HepG2 (cell line): ENCODE data around the gene VKORC1. TPM values are rescaled to one million over a fixed set of nuclear protein-coding genes. Genes with fewer than 3 reads are reported as not detected.

Experiments used
- AFF4 ChIP-seq: sonication (generic); formaldehyde crosslinking; IDR thresholded peaks from 2 replicates; pipeline ENCODE4 v1.4.0; 2020; ENCODE audit warnings: missing genetic modification reagents
- HNF4G ChIP-seq, 2 experiments: sonication (generic) in 1 of 2; formaldehyde crosslinking in 1 of 2; IDR thresholded peaks; 2 replicates each; pipeline versions ENCODE4 v1.4.0 to v1.6.1; 2011 to 2020; ENCODE audit warnings: borderline replicate concordance in 2 of 2, low read depth in 2 of 2, mild to moderate bottlenecking in 2 of 2, low read length in 1 of 2, missing genetic modification reagents in 1 of 2, moderate library complexity in 1 of 2
- HNRNPH1 ChIP-seq: fragments of 200-400 bp; formaldehyde crosslinking; optimal IDR thresholded peaks from 2 replicates; pipeline ENCODE3; 2017; ENCODE audit warnings: mild to moderate bottlenecking, low read depth, low read length
- HOXD1 ChIP-seq: sonication (generic); formaldehyde crosslinking; IDR thresholded peaks from 2 replicates; pipeline ENCODE4 v1.5.0; 2020; ENCODE audit warnings: missing genetic modification reagents
- KAT2B ChIP-seq: fragments of 150-350 bp; IDR thresholded peaks from 2 replicates; pipeline ENCODE4 v1.6.1; 2014; ENCODE audit warnings: low read depth, low read length, borderline replicate concordance
- MEIS1 ChIP-seq: sonication (generic); formaldehyde crosslinking; IDR thresholded peaks from 2 replicates; pipeline ENCODE4 v1.9.0; 2021; ENCODE audit warnings: mild to moderate bottlenecking, missing genetic modification reagents, moderate library complexity, borderline replicate concordance
- PBX2 ChIP-seq: IDR thresholded peaks from 2 replicates; pipeline ENCODE4 v1.6.1; 2016; ENCODE audit warnings: control low read depth
- SALL1 ChIP-seq: sonication (generic); formaldehyde crosslinking; IDR thresholded peaks from 2 replicates; pipeline ENCODE4 v1.8.0; 2022; ENCODE audit warnings: mild to moderate bottlenecking, missing genetic modification reagents
- SIN3B ChIP-seq: fragments of 150-350 bp; IDR thresholded peaks from 2 replicates; pipeline ENCODE4 v1.6.1; 2014; ENCODE audit warnings: low read length
- TBP ChIP-seq: sonication (generic); formaldehyde crosslinking; IDR thresholded peaks from 2 replicates; pipeline ENCODE4 v1.5.0; 2020; ENCODE audit warnings: missing genetic modification reagents
- TEAD2 ChIP-seq: sonication (generic); formaldehyde crosslinking; IDR thresholded peaks from 2 replicates; pipeline ENCODE4 v1.9.0; 2021; ENCODE audit warnings: missing genetic modification reagents
- ZBTB20 ChIP-seq: sonication (generic); formaldehyde crosslinking; IDR thresholded peaks from 2 replicates; pipeline ENCODE4 v1.8.1; 2023; ENCODE audit warnings: missing genetic modification reagents, low read depth, mild to moderate bottlenecking, borderline replicate concordance
- ZFP36L1 ChIP-seq: sonication (generic); formaldehyde crosslinking; IDR thresholded peaks from 2 replicates; pipeline ENCODE4 v1.8.0; 2022; ENCODE audit warnings: mild to moderate bottlenecking, missing genetic modification reagents, moderate library complexity
- ZNF121 ChIP-seq: sonication (generic); formaldehyde crosslinking; IDR thresholded peaks from 2 replicates; pipeline ENCODE4 v1.5.0; 2020; ENCODE audit warnings: mild to moderate bottlenecking, missing genetic modification reagents
- ZNF180 ChIP-seq: sonication (generic); formaldehyde crosslinking; IDR thresholded peaks from 2 replicates; pipeline ENCODE4 v1.4.0; 2020; ENCODE audit warnings: low read depth, missing genetic modification reagents, borderline replicate concordance
- ZNF207 ChIP-seq: fragments of 450-650 bp; IDR thresholded peaks from 2 replicates; pipeline ENCODE4 v1.6.1; 2016; ENCODE audit warnings: antibody characterized with exemption, borderline replicate concordance
- ZNF281 ChIP-seq: sonication (generic); formaldehyde crosslinking; IDR thresholded peaks from 2 replicates; pipeline ENCODE4 v1.4.0; 2020; ENCODE audit warnings: missing genetic modification reagents, borderline replicate concordance
- ZNF512 ChIP-seq: sonication (generic); formaldehyde crosslinking; IDR thresholded peaks from 2 replicates; pipeline ENCODE4 v1.4.0; 2020; ENCODE audit warnings: mild to moderate bottlenecking, missing genetic modification reagents
- ZNF557 ChIP-seq: sonication (generic); formaldehyde crosslinking; IDR thresholded peaks from 2 replicates; pipeline ENCODE4 v1.4.0; 2020; ENCODE audit warnings: missing genetic modification reagents
- ZNF563 ChIP-seq: sonication (generic); formaldehyde crosslinking; IDR thresholded peaks from 2 replicates; pipeline ENCODE4 v1.8.0; 2022; ENCODE audit warnings: mild to moderate bottlenecking, moderate library complexity, missing genetic modification reagents
- ZNF580 ChIP-seq: IDR thresholded peaks from 2 replicates; pipeline ENCODE4 v1.6.1; 2016; ENCODE audit warnings: low read depth, borderline replicate concordance
- ZNF850 ChIP-seq: sonication (generic); formaldehyde crosslinking; conservative IDR thresholded peaks from 2 replicates; pipeline ENCODE4 v1.9.0; 2021; ENCODE audit warnings: mild to moderate bottlenecking, missing genetic modification reagents
- polyA plus RNA-seq, 8 experiments: library from polyadenylated mRNA; depleted of rRNA in 3 of 8; stranded (reverse) in 7 of 8; unstranded in 1 of 8; fragments of >200 nt; fragmentation: Illumina TruSeq in 4 of 8; extraction: Trizol in 4 of 8; gene quantifications; 2 replicates each; pipeline versions ENCODE4 v1.2.1 to v1.2.3, GENCODE V29; 2011 to 2016; ENCODE audit warnings: low read depth in 4 of 8, missing spikeins in 1 of 8, mixed read lengths in 1 of 8; ENCODE audit not compliant: insufficient read depth in 1 of 8
- total RNA-seq, 5 experiments: library from RNA; depleted of rRNA; stranded (reverse); fragments of >200 nt; fragmentation: Illumina TruSeq; extraction: Trizol; gene quantifications; 2 replicates each; pipeline ENCODE4 v1.2.3, GENCODE V29; 2016; ENCODE audit warnings: low read depth in 1 of 5

VKORC1 gene
- total and polyA plus RNA-seq, 2 of the 13 experiments (the other 11 are each of a cell fraction or from before 2014, with no cell fraction given) = 141 to 615 TPM

- no peak; the same call in 1 of the 2 replicates for TF ChIP-seq AFF4 (CRISPR knock-in tag)
- no peak for TF ChIP-seq ZNF180 (CRISPR knock-in tag)
- no peak for TF ChIP-seq ZNF281 (CRISPR knock-in tag)
- no peak for TF ChIP-seq ZNF207
- TF ChIP-seq TBP (CRISPR knock-in tag) = no peak
- TF ChIP-seq KAT2B = no peak
- no peak for TF ChIP-seq HOXD1
- no peak for TF ChIP-seq ZNF512 (CRISPR knock-in tag)
- no peak for TF ChIP-seq ZNF580 (CRISPR knock-in tag)
- no peak for TF ChIP-seq HNF4G (IDR thresholded peaks at IDR 0.05; ENCODE audit: borderline replicate concordance, low read depth, low read length)
- no peak for TF ChIP-seq HNF4G (CRISPR knock-in tag; IDR thresholded peaks at IDR 0.05; ENCODE audit: borderline replicate concordance, low read depth)
- no peak for TF ChIP-seq ZBTB20 (CRISPR knock-in tag)
- no peak for TF ChIP-seq PBX2 (CRISPR knock-in tag)
- no peak for TF ChIP-seq MEIS1 (CRISPR knock-in tag)
- no peak for TF ChIP-seq SALL1 (CRISPR knock-in tag)
- no peak for TF ChIP-seq SIN3B
- TF ChIP-seq HNRNPH1 = no peak
- TF ChIP-seq TEAD2 (CRISPR knock-in tag) = no peak
- no peak for TF ChIP-seq ZNF121 (CRISPR knock-in tag)
- 0 out of 2 replicates have a peak, but pooled peaks have one; percentile 10 for TF ChIP-seq ZNF850 (CRISPR knock-in tag)
- TF ChIP-seq ZNF563 (CRISPR knock-in tag) = no peak
- TF ChIP-seq ZFP36L1 (CRISPR knock-in tag) = no peak
- no peak for TF ChIP-seq ZNF557 (CRISPR knock-in tag)
Measured at GRCh38 chr16:31094088-31094423, 541 bp downstream of the VKORC1 start (continued).
